ENCODE measurements around the gene CEP55.

DNA sequence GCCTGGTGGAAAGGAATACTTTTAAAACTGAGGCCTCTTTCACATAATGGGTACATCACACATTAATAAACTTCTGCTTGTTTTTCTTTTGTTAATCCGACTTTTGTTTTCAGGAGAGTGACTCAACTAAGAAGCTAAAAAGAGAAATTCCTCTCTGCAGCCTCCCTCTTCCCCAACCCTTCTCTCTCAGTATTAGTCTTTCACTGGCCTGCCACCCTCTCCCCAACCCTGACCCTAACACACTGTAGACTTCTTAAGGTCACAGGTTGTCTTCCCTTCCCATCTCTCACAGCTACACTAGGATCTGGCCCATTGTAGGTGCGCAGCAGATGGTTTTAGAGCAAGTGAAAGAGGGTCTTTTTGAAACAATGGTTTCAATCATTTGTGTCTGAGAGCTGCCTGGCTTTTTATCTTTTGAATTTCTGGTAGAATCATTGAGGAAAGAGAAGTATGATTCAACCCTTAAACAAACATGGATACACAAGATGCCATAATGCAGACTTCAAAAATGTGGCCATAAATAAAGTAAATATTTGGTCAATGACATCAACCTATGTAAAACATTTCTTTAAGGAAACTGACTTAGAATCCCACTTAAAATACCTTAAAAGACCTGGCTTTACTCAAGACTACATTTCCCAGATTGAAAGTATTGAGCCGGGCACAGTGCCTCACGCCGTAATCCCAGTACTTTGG, 52.1 kb downstream of the CEP55 start:
- TF ChIP-seq EZH2 (IDR thresholded peaks at IDR 0.05; ENCODE audit: low read length), result no peak
- TF ChIP-seq, protein P1, sequence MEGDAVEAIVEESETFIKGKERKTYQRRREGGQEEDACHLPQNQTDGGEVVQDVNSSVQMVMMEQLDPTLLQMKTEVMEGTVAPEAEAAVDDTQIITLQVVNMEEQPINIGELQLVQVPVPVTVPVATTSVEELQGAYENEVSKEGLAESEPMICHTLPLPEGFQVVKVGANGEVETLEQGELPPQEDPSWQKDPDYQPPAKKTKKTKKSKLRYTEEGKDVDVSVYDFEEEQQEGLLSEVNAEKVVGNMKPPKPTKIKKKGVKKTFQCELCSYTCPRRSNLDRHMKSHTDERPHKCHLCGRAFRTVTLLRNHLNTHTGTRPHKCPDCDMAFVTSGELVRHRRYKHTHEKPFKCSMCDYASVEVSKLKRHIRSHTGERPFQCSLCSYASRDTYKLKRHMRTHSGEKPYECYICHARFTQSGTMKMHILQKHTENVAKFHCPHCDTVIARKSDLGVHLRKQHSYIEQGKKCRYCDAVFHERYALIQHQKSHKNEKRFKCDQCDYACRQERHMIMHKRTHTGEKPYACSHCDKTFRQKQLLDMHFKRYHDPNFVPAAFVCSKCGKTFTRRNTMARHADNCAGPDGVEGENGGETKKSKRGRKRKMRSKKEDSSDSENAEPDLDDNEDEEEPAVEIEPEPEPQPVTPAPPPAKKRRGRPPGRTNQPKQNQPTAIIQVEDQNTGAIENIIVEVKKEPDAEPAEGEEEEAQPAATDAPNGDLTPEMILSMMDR (optimal IDR thresholded peaks at IDR 0.05 in 1 of 3, IDR thresholded peaks at IDR 0.05 in 1 of 3, conservative IDR thresholded peaks at IDR 0.05 in 1 of 3; ENCODE audit: extremely low read depth in 1 of 3, insufficient read depth in 2 of 3, low read length in 3 of 3), result no peak

All from keratinocyte (primary cell).